ENCODE results near the gene FBXL4.

FBXL4 gene

DNA sequence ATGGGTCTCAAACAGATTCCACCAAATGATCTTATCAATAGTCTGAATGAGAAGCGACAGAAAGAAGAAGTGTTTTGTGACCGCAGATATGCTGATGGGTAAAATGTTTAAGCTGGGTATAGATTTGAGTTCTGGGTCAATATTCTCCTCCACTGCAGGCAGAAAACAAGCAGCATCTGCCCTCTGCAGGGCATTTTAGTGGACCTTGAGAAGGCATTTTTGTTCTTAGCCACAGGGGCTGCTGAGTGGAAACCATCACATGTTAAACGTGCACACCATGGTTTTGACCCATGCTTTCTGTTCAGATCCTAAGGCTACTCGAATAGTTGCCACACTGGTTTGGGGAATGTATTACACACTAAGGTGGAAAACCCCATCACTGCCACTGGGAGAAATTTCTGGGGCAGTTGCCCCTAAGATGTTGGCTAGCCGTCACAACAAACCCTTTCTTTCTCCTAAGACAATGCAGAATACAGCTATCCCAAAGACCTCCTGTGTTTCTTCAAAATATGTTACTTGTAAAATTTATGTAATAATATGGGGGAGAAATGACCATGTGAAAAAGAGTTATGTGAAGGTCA is 107.9 kb downstream of the FBXL4 start:
- Histone ChIP-seq H3K4me1 (ENCODE audit: control insufficient read depth, insufficient read depth, low read length) (peaks cover 28% of the 10 kb centered on the region), H3K27ac (ENCODE audit: low read depth, low read length) (no peak overlapping the region), H3K4me3 (ENCODE audit: low read depth, low read length) (no peak overlapping the region), H3K36me3 (ENCODE audit: control insufficient read depth, insufficient read depth, low read length) (no peaks in the 10 kb centered on the region), H3K9ac (ENCODE audit: low read length) (no peak overlapping the region), H3K9me3 (ENCODE audit: control insufficient read depth, insufficient read depth, low read depth, low read length) (no peaks in the 10 kb centered on the region), H3K27me3 (ENCODE audit: control insufficient read depth, insufficient read depth, low read length) (peaks cover 99% of the 10 kb centered on the region)

DNA sequence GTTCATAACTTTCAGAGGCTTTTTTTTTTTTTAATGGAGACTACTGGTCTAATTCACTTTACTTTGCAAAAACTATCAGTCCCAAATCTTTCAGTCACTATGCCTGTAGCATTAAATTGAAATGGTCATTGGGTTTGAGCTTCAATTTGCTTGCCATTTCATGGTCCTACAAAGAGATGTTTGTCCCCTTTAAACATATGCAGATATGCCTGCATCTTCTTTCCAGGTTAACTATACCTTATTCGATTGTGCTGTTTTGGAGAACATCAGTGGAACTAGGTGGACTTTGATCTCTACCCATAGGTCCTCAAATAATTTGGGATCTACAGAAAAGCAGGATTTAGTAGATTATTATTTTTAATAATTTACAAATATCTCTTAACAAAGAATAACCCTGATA is 108.8 kb downstream of the FBXL4 start:
- H3K4me3 ChIP-seq (ENCODE audit: low read depth, low read length) = no peak overlapping the region
- H3K9me3 ChIP-seq (ENCODE audit: control insufficient read depth, insufficient read depth, low read depth, low read length) = no peaks in the 10 kb centered on the region
- peaks cover 97% of the 10 kb centered on the region for H3K27me3 ChIP-seq (ENCODE audit: control insufficient read depth, insufficient read depth, low read length)
- peaks cover 21% of the 10 kb centered on the region for H3K4me1 ChIP-seq (ENCODE audit: control insufficient read depth, insufficient read depth, low read length)
- H3K27ac ChIP-seq (ENCODE audit: low read depth, low read length) = no peak overlapping the region
- no peak overlapping the region for H3K9ac ChIP-seq (ENCODE audit: low read length)
- no peaks in the 10 kb centered on the region for H3K36me3 ChIP-seq (ENCODE audit: control insufficient read depth, insufficient read depth, low read length)

DNA sequence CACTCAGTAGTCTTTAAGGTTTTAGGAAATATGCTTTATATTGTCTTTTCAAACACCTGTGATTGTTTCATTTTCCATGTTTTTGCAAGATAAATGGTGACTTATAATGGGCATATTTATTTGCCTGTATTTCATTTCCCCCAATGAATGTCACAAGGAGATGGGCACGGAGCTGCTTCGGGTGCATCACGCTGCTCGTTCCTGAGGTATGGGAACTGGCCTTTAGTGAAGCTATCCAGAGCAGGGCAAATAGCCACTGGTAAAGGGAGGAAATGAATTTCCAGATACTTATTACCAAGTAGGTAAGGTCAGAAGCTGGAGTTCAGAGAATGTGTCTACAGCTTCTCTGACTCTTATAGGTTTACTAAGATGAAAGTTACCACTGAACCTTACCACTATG is 109.7 kb downstream of the FBXL4 start:
- peaks cover 27% of the 10 kb centered on the region for H3K4me1 ChIP-seq (ENCODE audit: control insufficient read depth, insufficient read depth, low read length)
- no peaks in the 10 kb centered on the region for H3K9me3 ChIP-seq (ENCODE audit: control insufficient read depth, insufficient read depth, low read depth, low read length)
- H3K9ac ChIP-seq (ENCODE audit: low read length) = no peak overlapping the region
- H3K27ac ChIP-seq (ENCODE audit: low read depth, low read length) = no peak overlapping the region
- H3K4me3 ChIP-seq (ENCODE audit: low read depth, low read length) = no peak overlapping the region
- H3K27me3 ChIP-seq (ENCODE audit: control insufficient read depth, insufficient read depth, low read length) = peaks cover 97% of the 10 kb centered on the region
- no peaks in the 10 kb centered on the region for H3K36me3 ChIP-seq (ENCODE audit: control insufficient read depth, insufficient read depth, low read length)

DNA sequence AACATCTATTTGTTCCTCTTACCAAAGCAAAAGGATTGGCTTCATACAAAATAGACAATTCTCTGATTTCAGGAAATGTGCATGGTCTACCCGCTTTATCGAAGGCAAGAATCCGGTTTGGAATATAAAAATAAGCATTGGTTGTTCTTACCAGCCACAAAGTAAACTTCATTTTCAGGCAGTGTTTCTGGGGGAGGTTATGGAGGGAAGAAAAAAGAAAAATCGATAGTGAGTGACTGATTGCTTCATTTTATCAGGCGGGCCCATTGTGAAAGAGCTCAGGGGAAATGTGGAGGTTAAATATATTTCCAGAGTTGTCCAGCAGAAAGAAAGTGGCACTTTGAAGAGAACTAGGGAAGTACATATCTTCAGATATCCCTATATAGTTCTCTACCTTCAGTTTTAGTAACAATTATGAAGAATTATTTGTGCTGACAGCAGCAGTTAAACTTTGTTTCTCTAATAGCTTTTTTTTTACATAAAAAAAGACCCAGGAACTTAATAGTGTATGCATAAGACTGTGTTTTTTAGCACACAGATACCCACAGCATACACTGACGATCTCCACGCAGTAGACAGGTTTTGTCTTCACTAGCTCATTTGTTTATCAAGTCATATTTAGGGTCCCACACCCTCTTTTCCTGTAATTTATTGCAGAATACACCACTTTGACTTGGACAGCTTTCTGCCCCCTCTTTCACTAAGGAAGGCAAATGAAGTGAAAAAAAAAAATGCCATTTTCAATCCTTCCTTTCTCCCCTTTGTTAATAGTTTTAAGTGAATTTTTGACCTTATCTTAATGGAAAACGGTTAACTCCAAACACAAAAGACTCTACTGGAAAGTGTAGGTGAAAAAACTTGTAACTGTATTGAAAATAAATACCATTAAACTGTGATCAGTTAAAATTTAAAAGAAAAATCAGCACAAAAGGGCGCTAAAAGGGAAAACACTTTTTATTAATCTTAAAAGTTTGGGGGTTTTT is 110.5 kb downstream of the FBXL4 start:
- no peak overlapping the region for H3K9ac ChIP-seq (ENCODE audit: low read length)
- peak overlapping the region; percentile 9; the same call in 1 of the 2 replicates for H3K4me3 ChIP-seq (ENCODE audit: low read depth, low read length)
- no peak overlapping the region for H3K27ac ChIP-seq (ENCODE audit: low read depth, low read length)
- no peaks in the 10 kb centered on the region for H3K36me3 ChIP-seq (ENCODE audit: control insufficient read depth, insufficient read depth, low read length)
- H3K4me1 ChIP-seq (ENCODE audit: control insufficient read depth, insufficient read depth, low read length) = peaks cover 34% of the 10 kb centered on the region
- peaks cover 97% of the 10 kb centered on the region for H3K27me3 ChIP-seq (ENCODE audit: control insufficient read depth, insufficient read depth, low read length)
- no peaks in the 10 kb centered on the region for H3K9me3 ChIP-seq (ENCODE audit: control insufficient read depth, insufficient read depth, low read depth, low read length)

DNA sequence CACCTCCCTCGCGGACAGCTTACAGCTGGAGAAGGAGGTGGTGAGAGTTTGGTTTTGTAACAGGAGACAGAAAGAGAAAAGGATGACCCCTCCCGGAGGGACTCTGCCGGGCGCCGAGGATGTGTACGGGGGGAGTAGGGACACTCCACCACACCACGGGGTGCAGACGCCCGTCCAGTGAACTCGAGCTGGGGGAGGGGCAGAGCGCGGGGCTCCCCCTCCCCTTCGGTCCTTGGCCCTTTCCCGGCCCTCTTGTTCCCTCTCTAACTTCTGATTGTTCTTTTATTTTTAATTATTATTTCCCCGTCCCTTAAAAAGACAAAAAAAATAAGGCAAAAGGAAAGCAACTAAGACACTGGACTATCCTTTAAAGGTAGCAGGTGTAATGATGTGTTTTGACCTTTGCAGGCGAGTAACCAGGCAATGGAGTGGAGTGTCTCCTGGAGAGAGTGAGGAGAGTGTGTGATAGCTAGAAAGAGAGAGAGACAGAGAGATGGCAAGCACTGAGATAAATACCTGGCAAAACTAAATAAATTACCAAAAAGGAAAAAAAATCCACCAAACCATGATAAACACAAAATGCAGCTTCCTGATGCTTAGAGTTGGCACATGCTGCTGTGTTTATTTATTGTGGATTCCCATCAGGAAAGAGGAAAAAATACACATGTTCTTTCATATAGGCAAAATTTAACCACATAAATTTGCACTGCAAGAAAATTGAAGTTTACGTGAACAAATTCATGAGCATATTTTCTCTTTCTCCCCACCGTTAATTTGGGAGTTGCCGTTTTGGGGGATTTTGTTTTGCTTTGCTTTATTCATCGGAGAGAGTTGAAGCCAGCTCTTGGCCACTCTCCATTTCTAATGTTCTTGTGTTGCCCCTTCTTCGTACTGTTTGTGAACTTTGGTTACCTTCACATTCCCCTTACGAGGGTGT is 111.5 kb downstream of the FBXL4 start:
- Histone ChIP-seq H3K4me1 (ENCODE audit: control insufficient read depth, insufficient read depth, low read length) (peaks cover 33% of the 10 kb centered on the region), H3K4me3 (ENCODE audit: low read depth, low read length) (peak overlapping the region; percentile 69), H3K27me3 (ENCODE audit: control insufficient read depth, insufficient read depth, low read length) (peaks cover 97% of the 10 kb centered on the region), H3K9me3 (ENCODE audit: control insufficient read depth, insufficient read depth, low read depth, low read length) (no peaks in the 10 kb centered on the region), H3K36me3 (ENCODE audit: control insufficient read depth, insufficient read depth, low read length) (no peaks in the 10 kb centered on the region), H3K27ac (ENCODE audit: low read depth, low read length) (no peak overlapping the region), H3K9ac (ENCODE audit: low read length) (no peak overlapping the region)

DNA sequence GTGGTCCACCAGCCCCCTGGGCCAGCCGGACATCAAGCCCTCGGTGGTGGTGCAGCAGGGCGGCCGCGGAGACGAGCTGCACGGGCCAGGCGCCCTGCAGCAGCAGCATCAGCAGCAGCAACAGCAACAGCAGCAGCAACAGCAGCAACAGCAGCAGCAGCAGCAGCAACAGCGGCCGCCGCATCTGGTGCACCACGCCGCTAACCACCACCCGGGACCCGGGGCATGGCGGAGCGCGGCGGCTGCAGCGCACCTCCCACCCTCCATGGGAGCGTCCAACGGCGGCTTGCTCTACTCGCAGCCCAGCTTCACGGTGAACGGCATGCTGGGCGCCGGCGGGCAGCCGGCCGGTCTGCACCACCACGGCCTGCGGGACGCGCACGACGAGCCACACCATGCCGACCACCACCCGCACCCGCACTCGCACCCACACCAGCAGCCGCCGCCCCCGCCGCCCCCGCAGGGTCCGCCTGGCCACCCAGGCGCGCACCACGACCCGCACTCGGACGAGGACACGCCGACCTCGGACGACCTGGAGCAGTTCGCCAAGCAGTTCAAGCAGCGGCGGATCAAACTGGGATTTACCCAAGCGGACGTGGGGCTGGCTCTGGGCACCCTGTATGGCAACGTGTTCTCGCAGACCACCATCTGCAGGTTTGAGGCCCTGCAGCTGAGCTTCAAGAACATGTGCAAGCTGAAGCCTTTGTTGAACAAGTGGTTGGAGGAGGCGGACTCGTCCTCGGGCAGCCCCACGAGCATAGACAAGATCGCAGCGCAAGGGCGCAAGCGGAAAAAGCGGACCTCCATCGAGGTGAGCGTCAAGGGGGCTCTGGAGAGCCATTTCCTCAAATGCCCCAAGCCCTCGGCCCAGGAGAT is 112.4 kb downstream of the FBXL4 start:
- Histone ChIP-seq H3K4me1 (ENCODE audit: control insufficient read depth, insufficient read depth, low read length) (peaks cover 38% of the 10 kb centered on the region), H3K36me3 (ENCODE audit: control insufficient read depth, insufficient read depth, low read length) (no peaks in the 10 kb centered on the region), H3K9ac (ENCODE audit: low read length) (no peak overlapping the region), H3K27ac (ENCODE audit: low read depth, low read length) (no peak overlapping the region), H3K27me3 (ENCODE audit: control insufficient read depth, insufficient read depth, low read length) (peaks cover 97% of the 10 kb centered on the region), H3K9me3 (ENCODE audit: control insufficient read depth, insufficient read depth, low read depth, low read length) (no peaks in the 10 kb centered on the region), H3K4me3 (ENCODE audit: low read depth, low read length) (peak overlapping the region; percentile 69)

DNA sequence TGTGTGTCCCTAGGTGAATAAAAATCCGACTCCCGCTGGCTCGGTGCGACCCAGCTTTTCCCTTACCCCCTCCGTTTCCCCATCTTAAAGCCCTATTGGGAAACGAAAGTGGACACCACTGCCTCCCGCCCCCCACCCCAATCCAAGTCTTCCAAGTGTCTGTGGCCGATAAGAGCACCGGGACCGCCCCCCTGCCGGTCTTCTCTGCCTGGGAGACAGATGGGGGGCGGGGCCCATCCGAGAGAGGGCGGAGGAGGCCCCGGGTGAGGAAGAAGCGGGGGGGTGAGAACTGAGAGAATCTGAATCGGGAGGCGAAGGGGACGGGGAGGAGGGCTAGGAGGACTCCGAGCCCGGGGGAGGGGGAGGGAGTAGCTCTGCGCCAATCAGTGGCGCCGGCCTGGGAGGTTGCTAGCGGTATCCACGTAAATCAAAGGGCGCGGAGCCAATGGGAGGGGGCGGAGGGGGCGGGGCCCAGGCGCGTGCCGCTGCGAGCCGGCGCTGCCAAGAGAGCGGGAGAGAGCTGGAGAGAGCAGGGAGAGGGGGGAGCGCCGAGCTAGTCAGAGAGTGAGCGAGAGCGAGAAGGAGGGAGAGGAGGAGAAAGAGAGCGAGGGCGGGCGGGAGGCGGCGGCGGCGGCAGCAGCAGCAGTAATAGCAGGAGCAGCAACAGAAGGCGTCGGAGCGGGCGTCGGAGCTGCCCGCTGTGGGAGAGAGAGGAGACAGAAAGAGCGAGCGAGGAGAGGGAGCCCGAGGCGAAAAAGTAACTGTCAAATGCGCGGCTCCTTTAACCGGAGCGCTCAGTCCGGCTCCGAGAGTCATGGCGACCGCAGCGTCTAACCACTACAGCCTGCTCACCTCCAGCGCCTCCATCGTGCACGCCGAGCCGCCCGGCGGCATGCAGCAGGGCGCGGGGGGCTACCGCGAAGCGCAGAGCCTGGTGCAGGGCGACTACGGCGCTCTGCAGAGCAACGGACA is 113.4 kb downstream of the FBXL4 start, which contains the start of gene POU3F2:
Gene POU3F2 (plus strand): TSS at position 515 of the 972 bp plus-strand sequence. CDS start 300 bp downstream, at position 815.
- no peak within 1 kb of the TSS for H3K27ac ChIP-seq (ENCODE audit: low read depth, low read length)
- H3K9ac ChIP-seq (ENCODE audit: low read length) = no peak within 1 kb of the TSS

DNA sequence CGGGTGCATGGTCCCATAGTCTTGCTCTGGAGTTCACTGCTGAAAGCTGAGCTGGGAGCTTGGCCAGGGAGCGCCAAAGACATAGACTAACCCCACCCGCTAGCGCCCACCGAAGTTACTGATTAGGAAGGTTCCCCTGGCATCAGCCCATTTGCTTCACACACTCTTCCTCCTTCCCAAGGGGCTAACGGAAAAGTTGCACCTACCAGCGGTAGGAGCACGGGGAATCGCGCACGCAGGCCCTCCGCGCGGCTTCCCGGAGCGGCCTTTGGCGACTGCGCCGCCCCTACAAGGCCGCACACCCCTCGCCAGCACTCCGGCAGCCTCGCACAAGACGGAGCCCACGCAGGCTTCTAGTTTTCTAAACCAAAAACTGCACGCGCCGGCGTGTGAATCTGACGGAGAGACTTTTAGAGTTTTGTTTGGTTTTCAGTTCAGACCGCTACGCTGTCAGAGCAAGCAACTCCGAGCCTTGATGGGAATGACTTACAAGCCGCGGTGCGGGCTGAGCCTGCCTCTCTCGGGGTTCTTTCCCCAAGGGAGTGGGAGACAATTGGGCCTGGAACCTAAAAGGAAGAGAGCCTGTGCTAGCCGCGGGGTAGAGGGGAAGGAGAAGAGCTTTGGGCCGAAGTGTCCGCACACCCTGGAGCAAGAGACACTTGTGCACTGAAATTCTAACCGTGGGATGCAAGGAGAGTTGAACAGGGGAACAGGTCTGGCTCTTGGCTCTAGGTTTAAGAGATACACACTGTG is 114.3 kb downstream of the FBXL4 start:
- no peak overlapping the region for H3K27ac ChIP-seq (ENCODE audit: low read depth, low read length)
- H3K9me3 ChIP-seq (ENCODE audit: control insufficient read depth, insufficient read depth, low read depth, low read length) = no peaks in the 10 kb centered on the region
- peak overlapping the region; percentile 53 for H3K4me3 ChIP-seq (ENCODE audit: low read depth, low read length)
- H3K27me3 ChIP-seq (ENCODE audit: control insufficient read depth, insufficient read depth, low read length) = peaks cover 97% of the 10 kb centered on the region
- H3K36me3 ChIP-seq (ENCODE audit: control insufficient read depth, insufficient read depth, low read length) = no peaks in the 10 kb centered on the region
- no peak overlapping the region for H3K9ac ChIP-seq (ENCODE audit: low read length)
- H3K4me1 ChIP-seq (ENCODE audit: control insufficient read depth, insufficient read depth, low read length) = peaks cover 38% of the 10 kb centered on the region

More for the DNA sequence above, 113.4 kb downstream of the FBXL4 start, which contains the start of gene POU3F2:
- H3K9me3 ChIP-seq (ENCODE audit: control insufficient read depth, insufficient read depth, low read depth, low read length) = no peaks in the 10 kb centered on the region
- H3K27me3 ChIP-seq (ENCODE audit: control insufficient read depth, insufficient read depth, low read length) = peaks cover 97% of the 10 kb centered on the region
- no peaks in the 10 kb centered on the region for H3K36me3 ChIP-seq (ENCODE audit: control insufficient read depth, insufficient read depth, low read length)
- peak within 1 kb of the TSS; percentile 69 for H3K4me3 ChIP-seq (ENCODE audit: low read depth, low read length)
- peaks cover 38% of the 10 kb centered on the region for H3K4me1 ChIP-seq (ENCODE audit: control insufficient read depth, insufficient read depth, low read length)

DNA sequence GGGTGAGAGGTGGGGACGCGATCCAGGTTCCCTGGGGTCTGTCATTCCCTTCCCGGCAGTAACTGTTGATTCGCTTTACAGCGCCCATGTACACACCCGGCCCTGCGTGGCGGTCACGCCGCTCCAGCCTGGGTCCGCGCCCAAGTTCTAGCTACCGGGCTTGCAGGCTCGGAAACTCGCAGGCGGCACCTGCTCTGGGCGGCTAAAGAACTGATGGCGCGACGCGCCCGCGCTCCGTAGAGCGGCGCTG is 114.8 kb downstream of the FBXL4 start:
- no peak overlapping the region for H3K9ac ChIP-seq (ENCODE audit: low read length)
- H3K9me3 ChIP-seq (ENCODE audit: control insufficient read depth, insufficient read depth, low read depth, low read length) = no peaks in the 10 kb centered on the region
- H3K27me3 ChIP-seq (ENCODE audit: control insufficient read depth, insufficient read depth, low read length) = peaks cover 97% of the 10 kb centered on the region
- peak overlapping the region; percentile 53 for H3K4me3 ChIP-seq (ENCODE audit: low read depth, low read length)
- H3K4me1 ChIP-seq (ENCODE audit: control insufficient read depth, insufficient read depth, low read length) = peaks cover 40% of the 10 kb centered on the region
- no peaks in the 10 kb centered on the region for H3K36me3 ChIP-seq (ENCODE audit: control insufficient read depth, insufficient read depth, low read length)
- no peak overlapping the region for H3K27ac ChIP-seq (ENCODE audit: low read depth, low read length)
